ENCODE data around the gene RBP3. TPM values are rescaled to one million over a fixed set of nuclear protein-coding genes. Genes with fewer than 3 reads are reported as not detected.

RBP3 gene
- total RNA-seq, 1 donor from 2014 or later, result not detected

DNA sequence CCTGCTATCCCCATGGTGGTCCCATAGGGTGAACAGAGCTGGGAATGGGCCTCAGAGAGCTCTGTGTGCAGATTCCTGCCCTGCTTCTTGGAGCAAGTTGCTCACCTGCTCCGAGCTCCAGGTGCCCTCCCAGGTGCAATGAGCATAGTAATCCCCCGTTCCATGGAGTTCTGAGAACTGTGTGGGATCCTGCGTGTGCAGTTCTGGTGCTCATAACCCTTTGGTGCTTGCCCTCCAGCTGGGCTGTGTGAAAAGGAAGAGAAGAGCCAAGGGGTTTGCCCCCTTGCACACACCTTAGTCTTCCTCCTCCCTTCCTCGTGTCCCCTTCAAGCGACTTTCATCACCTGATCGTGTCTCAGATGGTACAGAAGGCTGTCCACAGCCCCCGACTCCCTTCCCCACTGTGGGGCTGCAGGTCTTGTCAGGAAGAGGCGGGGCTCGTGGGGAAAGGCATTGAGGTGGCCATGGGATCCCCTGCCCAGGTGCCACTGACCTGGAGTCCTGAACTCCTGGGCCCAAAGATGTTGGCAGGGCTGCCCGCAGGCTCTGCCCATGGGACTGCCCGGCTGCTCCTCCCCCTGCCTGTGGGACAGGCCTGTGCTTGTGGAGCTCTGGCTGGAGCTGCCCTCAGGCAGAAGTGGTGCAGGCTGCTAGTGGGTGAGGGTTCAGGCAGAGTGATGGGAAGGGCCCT lies 57.8 kb downstream of the RBP3 start:
- Histone ChIP-seq H3K4me3 (no peak overlapping the region), H3K9me3 (no peaks in the 10 kb centered on the region), H3K27me3 (ENCODE audit: low read depth) (no peaks in the 10 kb centered on the region), H3K36me3 (no peaks in the 10 kb centered on the region), H3K27ac (no peak overlapping the region), H3K4me1 (peaks cover 6% of the 10 kb centered on the region)
- TF ChIP-seq, protein P1, sequence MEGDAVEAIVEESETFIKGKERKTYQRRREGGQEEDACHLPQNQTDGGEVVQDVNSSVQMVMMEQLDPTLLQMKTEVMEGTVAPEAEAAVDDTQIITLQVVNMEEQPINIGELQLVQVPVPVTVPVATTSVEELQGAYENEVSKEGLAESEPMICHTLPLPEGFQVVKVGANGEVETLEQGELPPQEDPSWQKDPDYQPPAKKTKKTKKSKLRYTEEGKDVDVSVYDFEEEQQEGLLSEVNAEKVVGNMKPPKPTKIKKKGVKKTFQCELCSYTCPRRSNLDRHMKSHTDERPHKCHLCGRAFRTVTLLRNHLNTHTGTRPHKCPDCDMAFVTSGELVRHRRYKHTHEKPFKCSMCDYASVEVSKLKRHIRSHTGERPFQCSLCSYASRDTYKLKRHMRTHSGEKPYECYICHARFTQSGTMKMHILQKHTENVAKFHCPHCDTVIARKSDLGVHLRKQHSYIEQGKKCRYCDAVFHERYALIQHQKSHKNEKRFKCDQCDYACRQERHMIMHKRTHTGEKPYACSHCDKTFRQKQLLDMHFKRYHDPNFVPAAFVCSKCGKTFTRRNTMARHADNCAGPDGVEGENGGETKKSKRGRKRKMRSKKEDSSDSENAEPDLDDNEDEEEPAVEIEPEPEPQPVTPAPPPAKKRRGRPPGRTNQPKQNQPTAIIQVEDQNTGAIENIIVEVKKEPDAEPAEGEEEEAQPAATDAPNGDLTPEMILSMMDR (IDR thresholded peaks at IDR 0.05), result no peak
- DNase-seq (no peak), ATAC-seq (no peak)
- intact Hi-C loops (cut with DNase I), result no loop called here

DNA sequence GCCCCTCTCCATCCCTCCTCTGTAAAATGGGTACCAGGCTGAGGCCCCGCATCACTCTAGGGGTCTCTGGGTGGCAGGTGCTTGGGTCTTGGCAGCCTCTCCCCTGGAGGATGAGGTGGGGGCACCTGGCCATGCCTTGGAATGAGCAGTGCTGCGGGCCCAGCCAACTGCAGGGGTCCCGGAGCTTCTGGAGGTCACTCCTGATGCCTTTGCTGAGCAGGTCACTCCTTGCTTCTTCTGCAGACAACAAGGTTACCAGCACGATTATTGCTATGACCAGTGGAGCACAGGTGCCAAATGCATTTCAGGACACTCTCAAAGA lies 58.3 kb downstream of the RBP3 start:
- H3K36me3 ChIP-seq, result no peaks in the 10 kb centered on the region
- H3K4me1 ChIP-seq, result peaks cover 6% of the 10 kb centered on the region
- intact Hi-C loops (cut with DNase I), result no loop called here
- H3K4me3 ChIP-seq, result no peak overlapping the region
- no peaks in the 10 kb centered on the region for H3K9me3 ChIP-seq
- TF ChIP-seq, protein P1 (IDR thresholded peaks at IDR 0.05), result no peak
- ATAC-seq, result no peak
- H3K27ac ChIP-seq, result no peak overlapping the region
- DNase-seq, result no peak
- H3K27me3 ChIP-seq (ENCODE audit: low read depth), result no peaks in the 10 kb centered on the region

DNA sequence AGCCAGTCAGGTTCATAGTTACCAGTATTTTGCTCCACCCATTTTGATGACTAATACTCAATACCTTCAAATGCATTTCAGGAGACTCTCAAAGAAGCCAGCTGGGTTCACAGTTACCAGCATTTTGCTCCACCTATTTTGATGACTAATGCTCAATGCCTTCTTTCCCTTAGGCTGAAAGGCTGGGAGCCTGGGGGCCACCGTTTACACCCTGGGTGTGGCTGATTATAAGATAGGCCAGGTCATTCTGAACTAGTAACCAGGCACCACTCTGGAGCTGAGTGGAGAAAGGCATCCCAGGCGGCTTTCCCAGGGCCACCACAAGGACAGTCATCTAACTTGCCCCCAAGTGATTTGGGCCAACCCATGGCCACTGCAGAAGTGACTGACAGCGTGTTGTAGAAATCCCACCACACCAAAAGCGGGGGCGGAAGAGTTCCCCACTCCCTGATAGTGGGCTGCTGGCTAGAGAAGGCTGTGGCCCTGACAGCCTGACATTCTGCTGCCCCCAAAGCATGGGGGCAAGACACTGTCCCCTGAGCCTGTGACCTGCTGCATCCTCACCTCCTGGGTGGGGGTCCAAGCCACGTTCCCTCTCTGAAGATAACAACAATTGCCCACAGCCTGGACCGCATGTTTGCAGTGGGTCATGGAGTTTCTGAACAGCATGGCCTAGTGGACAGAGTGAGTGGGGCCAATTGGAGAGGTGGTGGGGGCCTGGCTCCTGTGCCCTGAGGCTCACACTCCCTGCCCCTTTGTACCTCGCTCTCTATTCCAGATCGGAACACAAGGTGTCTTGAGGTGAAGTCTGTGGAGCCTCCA lies 58.9 kb downstream of the RBP3 start:
- TF ChIP-seq, protein P1 (IDR thresholded peaks at IDR 0.05), result no peak
- peaks cover 6% of the 10 kb centered on the region for H3K4me1 ChIP-seq
- no peak overlapping the region for H3K4me3 ChIP-seq
- no peaks in the 10 kb centered on the region for H3K9me3 ChIP-seq
- intact Hi-C loops (cut with DNase I), result no loop called here
- H3K27me3 ChIP-seq (ENCODE audit: low read depth), result no peaks in the 10 kb centered on the region
- peak; percentile 36 to 60 for ATAC-seq
- no peak overlapping the region for H3K27ac ChIP-seq
- no peaks in the 10 kb centered on the region for H3K36me3 ChIP-seq
- no peak for DNase-seq

Other genes with a start within 250 kb of the RBP3 start
- gene GDF10, start 48.2 kb upstream of the RBP3 start, total RNA-seq, result 14.5 TPM
- gene GDF2, start 25.9 kb upstream of the RBP3 start, total RNA-seq, result not detected
- gene ZNF488, start 35.9 kb downstream of the RBP3 start, total RNA-seq, result 0.38 TPM
- 15.0 TPM for gene ANXA8, start 135.8 kb downstream of the RBP3 start, total RNA-seq
- gene FAM25G, start 143.3 kb downstream of the RBP3 start, total RNA-seq, result not detected
- gene AGAP9, start 175.3 kb downstream of the RBP3 start, total RNA-seq, result 5.1 TPM